NCI-H82 (cell line): ENCODE measurements around the gene GNPTG.

Source experiments
- DNase-seq: peaks from one replicate; lab custom pipeline; 2025; lab: John Stamatoyannopoulos, UW

The GNPTG gene

DNA sequence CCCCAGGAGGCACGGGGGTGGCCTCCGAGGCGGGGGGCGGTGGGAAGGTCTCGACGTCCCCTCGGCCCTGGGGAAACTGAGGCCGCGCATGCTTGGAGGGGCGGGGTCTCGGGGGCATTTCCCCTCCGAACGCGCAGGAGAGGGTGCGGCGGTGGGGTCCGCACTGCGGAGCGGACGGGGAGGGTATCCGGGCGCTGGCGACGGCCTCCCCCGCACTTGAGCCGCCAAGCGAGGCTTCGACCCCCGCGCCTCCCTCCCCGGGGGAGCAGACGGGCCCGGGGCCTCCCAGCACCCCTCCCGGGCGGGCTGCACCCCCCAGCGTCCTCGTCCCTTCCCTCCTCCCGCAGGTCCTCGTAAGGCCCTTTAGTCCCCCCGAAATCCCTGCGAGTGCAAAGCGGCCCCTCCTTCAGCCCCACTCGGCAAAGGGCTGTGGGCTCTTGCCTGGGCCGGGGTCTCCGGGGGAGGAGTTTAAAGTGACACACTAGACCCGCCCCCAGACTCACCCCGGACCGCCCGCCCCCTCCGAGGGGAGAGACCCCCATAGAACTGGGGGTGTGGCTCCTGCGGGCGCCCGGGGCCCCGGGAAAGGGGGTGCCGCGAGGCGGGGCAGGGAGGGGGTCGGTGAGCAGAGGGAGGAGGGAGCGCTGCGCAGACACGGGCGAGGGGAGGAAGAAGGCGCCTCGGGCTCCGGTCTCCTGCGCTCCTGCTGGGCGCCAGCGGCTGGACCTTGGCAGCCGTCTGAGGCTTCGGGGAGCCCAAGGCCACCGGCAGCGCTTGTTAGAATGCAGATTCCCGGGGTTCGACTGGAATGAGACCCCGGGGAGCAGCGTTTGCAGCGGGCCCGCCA, 17.7 kb upstream of the GNPTG start:
- DNase-seq, result no peak

DNA sequence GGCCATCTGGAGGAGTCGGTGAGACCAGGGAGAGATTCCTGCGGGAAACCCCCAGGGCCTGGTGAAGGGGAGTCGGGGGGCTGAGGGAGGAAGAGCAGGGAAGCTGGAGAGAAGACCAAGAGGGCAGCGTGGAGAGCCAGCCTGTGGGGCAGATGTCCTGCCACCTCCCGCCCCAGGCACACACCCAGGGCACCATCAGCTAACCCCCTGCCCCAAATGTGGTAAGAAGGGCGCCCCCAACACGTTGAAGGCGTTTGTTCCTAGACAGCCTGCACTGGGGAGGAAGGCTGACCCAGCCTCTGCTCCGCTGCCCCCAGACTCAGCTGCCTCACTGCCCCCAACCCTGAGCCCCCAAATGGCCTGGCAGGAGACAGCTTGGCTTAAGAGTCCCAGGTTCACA, 17.0 kb upstream of the GNPTG start:
- DNase-seq, result no peak

DNA sequence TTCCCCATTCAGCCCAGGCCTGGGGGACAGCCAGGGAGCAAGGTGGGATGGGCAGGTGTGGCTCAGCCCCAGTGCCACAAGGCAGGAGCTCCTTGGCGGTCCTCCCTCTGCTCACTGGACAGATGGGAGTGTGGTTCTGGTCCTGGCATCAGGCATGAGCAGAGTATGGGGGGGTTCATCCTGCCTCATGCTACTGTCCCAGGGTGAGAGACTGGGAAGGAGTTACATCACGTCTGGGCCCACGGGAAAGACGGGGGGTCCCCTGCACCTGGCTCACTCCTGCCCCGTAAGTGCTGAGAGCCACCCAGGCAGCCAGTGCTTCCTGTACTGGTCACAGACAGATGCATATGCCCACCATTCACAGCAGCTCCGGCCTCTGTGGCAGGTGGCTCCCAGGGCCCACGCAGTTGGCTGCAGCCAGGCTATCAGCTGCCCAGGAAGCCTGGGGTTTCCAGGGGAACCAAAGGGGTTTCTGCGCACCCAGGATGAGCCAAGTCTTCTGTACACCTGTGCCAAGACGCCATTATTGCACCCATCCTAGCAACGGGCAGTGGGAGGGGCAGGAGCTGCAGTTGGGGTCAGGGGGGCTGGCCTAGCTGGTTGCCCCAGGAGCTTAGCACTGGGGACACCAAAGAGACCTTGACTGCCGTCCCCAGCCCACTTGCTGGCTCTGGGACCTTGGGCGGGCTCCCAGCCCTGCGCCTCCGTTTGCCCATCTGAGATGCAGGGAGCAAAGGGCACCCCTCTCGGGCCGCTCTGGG, 16.3 kb upstream of the GNPTG start:
- no peak for DNase-seq

DNA sequence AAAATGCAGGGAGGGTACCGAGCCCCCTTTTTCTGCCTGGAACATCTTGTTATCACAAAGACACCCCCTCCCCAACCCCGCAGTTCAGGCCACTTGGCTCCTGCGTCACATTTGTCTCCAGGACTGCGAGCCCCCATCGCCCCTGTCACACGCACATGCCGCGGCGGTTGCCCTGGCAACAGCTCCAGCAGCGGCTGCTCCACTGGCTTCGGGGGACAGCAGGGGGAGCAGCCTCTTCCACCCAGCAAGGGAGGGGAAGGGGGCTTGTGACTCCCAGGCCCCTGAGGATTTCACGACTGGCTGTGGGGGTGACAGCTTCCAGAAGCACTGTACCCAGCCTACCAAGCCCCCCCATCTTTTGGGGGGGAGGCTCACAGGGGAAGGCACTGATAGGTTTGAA, 15.7 kb upstream of the GNPTG start:
- DNase-seq, result peak; percentile 31

DNA sequence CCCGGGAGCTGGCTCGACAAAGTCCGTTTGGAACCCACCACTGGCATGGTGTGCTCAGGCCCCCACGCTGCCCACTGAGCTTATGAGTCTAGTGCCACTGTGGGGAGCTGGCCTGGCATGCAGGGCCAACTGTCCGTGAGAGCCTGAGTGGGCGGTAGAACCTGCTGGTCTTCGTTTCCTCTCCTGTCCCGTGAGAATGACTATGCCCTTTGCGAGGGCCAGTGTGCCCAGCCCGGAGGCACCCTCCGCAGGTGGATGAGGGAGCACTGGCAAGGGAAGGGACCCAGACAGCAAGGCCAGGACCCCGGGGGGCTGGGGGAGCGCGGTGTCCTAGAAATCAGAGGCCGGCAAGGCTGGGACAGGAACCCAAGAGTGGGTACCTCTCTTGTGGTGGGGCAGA, 15.1 kb upstream of the GNPTG start:
- no peak for DNase-seq

DNA sequence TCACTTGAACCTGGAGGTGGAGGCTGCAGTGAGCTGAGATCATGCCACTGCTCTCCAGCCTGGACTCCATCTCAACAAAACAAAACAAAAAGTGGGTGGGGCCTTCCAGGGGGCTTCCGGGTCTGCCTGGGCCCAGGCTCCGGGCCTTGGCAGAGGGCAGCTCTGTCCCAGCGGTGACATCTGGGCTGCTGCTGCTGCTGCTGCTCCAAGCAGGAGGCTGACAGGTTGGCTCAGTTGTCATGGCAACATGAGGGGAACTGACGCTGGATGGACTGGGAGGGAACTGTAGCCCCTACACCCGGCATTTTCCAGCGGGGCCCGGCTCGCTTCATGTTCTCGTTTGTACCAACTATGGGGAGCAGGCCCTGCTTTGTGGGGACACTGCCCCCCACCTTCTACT, 14.2 kb upstream of the GNPTG start:
- peak; percentile 39 for DNase-seq

DNA sequence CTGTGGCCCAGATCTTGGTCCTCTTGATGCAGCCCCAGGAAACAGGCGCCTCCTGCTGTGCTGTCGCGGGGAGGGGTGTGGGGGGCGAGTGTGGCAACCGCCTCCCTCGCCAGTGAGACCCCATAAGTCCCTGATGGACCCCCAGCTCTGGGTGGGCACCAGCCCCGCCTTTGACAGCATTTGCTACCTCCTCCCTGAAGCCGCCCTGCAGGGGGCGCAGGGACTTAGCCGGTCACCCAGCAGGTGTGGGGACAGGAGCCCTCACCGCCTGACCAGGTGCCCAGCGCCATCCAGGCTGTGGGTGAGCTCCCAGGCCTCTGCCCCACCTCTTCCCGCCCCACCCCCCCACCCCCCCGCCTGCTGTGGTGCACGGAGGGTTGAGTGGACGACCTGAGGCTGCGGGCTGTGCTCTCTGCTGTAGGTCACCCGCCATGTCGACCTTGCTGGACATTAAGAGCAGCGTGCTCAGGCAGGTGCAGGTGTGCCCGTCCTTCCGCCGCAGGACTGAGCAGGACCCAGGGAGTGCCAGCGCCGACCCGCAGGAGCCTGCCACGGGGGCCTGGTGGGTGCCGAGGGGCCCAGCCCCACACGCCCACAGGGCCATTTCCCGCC, 13.5 kb upstream of the GNPTG start:
- DNase-seq, result peak; percentile 75

DNA sequence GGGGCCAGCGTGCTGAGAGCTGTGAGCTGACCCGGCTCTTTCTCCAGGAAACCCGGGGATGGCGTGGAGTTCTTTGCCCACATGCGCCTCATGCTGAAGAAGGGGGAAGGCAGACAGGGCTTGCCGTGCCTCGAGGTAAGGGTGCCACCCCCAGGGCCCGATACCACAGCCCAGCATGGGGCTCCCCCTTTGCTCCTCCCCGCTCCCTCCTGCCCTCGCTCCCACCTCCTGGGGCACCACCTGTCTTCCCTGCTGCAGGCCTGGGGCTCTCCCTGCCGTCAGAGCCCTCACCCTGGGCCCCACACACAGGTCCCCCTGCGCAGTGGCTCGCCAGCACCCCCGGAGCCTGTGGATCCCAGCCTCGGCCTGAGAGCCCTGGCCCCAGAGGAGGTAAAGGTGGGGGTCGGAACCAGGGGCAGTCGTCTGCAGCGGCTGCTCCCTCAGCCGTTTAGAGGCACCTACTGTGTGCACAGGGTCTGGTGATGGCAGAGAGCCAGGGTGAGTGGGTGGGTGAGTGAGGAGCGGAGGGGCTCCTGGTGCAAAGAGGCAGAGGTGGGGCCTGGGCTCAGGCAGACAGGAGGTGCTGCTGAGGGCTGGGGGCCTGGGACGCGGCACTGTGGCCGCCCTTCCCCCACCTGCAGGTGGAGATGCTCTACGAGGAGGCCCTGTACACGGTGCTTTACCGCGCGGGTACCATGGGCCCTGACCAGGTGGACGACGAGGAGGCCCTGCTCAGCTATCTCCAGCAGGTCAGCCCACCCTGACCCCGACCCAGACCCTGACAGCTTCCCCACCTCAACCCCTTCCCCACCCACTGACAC, 12.7 kb upstream of the GNPTG start:
- DNase-seq, result no peak

DNA sequence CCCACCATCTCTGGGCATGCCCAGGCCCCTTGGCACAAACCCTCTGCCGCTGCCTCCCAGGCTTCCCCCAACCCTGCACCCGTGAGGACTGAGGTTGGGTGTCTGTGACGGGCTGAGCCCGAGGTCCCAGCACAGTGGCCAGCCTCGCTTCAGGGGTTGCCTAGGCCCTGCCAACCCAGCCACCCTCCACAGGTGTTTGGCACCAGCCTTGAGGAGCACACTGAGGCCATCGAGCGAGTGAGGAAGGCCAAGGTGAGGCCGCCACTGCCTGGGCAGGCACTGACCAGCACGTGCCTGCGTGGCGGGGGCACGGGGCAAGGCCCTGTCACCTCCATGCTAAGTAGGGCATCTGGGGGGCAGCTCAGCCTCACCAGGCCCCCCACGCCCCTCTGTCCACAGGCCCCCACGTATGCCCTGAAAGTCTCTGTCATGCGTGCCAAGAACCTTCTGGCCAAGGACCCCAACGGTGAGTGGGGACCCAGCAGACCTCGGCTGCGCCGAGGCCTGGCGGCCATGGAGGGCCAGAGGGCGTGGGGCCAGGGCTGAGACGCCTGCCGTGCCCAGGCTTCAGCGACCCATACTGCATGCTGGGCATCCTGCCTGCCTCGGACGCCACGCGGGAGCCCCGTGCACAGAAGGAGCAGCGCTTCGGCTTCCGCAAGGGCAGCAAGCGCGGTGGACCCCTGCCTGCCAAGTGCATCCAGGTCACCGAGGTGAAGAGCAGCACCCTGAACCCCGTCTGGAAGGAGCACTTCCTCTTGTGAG, 10.8 kb upstream of the GNPTG start:
- no peak for DNase-seq

DNA sequence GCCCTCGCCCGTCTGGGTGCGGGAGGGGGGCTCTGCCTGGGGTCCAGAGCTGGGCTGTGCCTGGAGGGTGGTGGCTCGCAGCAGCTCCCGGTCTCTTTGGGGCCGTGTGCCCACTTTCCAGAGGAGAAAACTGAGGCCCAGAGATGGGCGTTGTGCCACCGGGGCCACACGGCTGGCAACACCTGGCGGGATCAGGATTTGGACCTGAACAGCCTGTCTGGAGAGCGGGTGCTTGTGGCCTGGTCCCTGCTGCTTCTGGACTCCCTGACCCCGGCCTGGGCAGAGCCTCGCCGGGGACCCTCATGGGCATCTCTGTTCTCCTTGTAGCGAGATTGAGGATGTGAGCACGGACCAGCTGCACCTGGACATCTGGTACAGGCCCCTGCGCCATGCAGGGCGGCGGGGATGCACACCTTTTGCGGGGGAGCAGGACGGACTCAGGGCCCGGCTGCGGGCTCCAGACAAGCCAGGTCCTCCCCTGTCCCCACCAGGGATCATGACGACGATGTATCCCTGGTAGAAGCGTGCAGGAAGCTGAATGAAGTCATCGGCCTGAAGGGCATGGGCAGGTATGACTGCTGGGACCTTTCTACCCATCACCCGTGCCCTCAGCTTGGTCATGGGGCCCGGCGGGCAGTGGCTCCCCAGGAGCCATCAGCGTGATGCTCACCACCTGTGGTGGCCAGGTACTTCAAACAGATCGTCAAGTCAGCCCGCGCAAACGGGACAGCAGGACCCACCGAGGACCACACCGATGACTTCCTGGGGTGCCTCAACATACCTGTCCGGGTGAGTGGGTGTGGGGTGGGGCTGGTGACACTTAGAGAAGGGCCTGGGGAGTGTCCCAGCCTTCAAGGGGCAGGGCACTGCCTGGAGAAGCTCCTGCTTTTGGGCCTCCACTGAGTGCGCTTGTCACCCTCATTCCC, 10.0 kb upstream of the GNPTG start:
- no peak for DNase-seq

DNA sequence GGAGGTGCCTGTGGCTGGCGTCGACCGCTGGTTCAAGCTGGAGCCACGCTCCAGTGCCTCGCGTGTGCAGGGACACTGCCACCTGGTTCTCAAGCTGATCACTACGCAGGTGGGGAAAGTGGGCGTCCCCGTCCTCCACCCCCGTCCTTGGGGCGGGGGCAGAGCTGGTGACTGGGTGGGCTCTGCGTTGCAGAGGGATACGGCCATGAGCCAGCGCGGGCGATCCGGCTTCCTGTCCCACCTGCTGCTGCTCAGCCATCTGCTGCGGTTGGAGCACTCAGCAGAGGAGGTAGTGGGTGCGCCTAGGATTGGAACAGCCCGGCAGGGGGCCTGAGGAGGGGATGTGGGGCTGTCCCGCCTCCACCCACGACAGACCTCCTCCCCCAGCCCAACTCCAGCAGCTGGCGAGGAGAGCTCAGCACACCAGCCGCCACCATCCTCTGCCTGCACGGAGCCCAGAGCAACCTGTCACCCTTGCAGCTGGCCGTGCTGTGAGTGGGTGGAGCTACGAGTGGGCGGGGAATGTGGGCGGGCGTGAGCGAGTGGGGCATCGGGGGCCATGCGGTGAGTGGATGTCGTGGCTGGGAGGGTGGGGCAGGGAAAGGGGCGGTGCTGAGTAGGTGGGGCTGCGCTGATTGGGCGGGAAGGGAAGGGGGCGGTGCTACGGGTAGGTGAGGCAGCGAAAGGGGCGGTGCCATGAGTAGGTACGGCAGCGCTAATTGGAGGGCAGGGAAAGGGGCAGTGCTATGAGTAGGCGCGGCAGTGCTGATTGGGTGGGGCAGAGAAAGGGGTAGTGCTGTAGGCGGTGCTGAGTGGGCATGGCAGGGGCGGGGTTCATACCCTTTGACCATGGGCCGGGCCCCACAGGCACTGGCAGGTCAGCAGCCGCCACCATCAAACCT, 9.0 kb upstream of the GNPTG start:
- peak; percentile 100 for DNase-seq

DNA sequence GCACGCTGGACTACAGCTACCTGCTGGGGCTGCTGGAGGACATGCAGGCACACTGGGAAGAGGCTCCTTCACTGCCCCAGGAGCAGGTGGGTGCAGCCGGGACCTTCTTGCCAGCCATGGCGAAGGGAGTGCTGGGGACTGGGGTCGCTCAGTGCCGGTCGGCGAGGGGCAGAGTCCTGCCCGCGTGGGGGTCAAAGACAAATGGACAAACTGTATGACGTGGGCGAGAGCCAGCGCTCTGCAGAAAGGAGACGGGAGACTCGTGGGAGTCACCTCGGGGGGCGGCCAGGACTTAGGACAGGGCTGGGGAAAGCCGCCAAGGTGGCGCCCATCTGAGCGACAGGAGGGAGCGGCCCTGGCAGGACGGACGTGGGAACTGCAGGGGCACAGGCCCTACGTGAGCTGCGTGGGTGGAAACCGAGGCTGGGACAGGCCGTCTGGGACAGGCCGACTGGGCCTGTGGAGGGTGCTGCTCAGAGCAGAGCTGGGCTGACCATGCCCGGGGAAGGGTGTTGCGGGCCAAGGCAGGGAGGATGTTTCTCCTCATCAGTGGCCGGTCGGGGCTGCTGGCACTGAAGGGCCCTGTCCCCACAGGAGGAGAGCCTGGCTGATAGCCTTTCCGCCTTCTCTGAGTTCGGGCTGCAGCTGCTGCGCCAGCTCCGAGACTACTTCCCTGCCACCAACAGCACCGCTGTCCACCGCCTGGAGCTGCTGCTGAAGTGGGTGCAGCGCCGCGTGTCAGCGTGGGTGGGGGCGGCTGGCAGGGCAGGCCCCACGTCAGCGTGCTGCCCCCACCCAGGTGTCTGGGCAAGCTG, 8.1 kb upstream of the GNPTG start:
- DNase-seq, result peak; percentile 25

DNA sequence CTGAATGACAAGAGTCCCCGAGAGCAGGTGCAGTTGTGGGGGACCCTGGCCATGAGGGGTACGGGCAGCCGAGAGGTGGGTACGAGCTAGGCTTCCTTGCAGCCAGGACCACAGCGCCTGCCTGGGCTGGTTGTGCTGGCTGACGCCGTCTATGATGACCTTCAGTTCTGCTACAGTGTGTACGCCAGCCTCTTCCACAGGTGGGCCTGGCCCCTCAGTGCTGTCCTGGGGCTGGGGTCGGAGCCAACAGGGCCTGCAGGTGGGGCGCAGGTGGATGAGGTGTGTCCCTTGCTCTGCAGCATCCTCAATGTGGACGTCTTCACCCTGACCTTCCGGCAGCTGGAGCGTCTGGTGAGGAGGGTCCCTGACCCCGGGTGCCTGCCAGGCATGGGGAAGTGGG, 7.2 kb upstream of the GNPTG start:
- DNase-seq, result no peak

DNA sequence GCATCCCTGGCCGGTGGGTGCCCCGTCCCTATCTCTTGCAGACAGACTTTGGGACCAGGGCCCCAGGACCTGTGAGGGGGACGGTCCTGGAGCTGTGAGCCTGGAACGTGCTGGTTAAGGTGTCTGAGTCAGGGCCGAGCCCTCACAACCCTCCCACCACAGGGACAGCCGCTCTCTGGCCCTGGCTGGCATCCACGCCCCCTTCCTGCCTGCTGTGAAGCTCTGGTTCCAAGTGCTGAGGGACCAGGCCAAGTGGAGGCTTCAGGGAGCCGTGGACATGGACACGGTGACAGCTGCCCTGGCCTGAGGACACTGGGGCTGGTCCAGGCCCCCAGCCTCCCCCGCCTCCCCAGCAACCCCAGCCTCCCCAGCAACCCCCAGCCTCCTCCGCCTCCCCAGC, 6.6 kb upstream of the GNPTG start:
- no peak for DNase-seq

DNA sequence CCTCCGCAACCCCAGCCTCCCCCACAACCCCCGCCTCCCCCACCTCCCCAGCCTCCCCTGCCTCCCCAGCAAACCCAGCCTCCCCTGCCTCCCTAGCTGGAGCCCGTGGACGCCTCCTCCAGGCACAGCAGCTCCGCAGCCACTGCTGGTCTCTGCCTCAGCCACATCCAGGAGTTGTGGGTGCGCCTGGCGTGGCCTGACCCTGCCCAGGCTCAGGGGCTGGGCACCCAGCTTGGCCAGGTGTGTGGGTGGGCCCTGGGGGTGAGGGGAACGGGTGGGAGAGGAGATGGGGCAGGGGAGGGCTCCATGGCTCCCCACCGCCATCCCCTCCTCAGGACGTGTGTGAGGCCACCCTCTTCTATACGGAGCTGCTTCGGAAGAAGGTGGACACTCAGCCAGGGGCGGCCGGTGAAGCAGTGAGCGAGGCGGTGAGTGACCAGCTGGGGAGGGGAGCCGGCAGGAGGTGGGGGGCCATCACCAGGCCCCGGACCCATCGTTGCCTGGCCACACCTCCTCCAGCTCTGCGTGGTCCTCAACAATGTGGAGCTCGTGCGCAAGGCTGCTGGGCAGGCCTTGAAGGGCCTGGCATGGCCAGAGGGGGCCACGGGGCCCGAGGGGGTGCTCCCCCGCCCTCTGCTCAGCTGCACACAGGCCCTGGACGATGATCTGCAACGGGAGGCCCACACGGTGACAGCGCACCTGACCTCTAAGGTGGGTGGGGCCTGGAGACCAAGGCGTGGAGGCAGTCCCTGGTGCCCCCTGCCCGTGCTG, 5.9 kb upstream of the GNPTG start:
- no peak for DNase-seq

DNA sequence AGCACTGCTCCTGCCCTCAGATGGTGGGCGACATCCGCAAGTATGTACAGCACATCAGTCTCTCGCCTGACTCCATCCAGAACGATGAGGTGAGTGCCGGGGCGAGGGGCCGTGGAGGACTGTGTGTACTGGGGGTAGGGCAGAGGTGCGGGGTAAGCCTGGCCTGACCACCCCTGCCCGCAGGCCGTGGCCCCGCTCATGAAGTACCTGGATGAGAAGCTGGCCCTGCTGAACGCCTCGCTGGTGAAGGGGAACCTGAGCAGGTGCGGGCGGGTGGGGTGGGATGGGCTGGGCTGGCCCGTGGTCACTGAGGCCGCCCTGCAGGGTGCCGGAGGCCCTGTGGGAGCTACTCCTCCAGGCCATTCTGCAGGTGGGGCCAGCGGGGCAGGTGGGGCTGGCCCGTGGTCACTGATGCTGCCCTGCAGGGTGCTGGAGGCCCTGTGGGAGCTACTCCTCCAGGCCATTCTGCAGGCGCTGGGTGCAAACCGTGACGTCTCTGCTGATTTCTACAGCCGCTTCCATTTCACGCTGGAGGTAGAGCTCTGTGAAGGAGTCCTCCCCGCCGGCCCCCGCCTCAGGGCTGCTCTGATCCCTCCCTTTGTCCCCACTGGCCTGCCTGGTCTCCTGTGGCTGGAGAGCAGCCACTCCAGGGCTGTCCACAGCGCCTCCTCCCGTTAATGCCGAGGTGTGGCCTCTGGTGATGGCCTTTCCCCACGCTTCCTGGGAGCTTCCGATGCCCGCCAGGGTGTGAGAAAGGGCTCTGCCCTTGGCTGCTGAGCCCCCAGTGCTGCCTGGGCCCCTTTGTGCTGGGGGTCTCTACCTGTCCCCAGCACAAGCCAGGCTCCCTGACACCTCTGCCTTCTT, 5.1 kb upstream of the GNPTG start:
- DNase-seq, result peak; percentile 53
